K562 (cell line): Measurements from ENCODE around the gene ST3GAL3. TPM values are rescaled to one million over a fixed set of nuclear protein-coding genes. Genes with fewer than 3 reads are reported as not detected.

Experiments
- ARID2 ChIP-seq: fragments of 450-650 bp; IDR thresholded peaks from 2 replicates; pipeline ENCODE4 v1.6.1; 2017; ENCODE audit warnings: antibody characterized with exemption, mild to moderate bottlenecking
- ATF7 ChIP-seq: fragments of 450-650 bp; IDR thresholded peaks from 2 replicates; pipeline ENCODE4 v1.7.1; 2014; ENCODE audit warnings: mild to moderate bottlenecking, moderate library complexity
- BRF1 ChIP-seq: IDR thresholded peaks from 3 replicates; pipeline ENCODE4 v1.6.1; 2011; ENCODE audit warnings: borderline replicate concordance, mild to moderate bottlenecking; ENCODE audit not compliant: insufficient read length; ENCODE audit errors: extremely low read depth
- CHD2 ChIP-seq: IDR thresholded peaks from 2 replicates; pipeline ENCODE4 v1.6.1; 2011; ENCODE audit warnings: low read depth, low read length
- GABPB2 ChIP-seq: fragments of 250-450 bp; sonication (Bioruptor Pico); conservative IDR thresholded peaks from 2 replicates; pipeline ENCODE4 v1.5.1; 2021; ENCODE audit warnings: mild to moderate bottlenecking
- GTF2E2 ChIP-seq: fragments of 200-800 bp; sonication (Bioruptor generic); IDR thresholded peaks from 2 replicates; pipeline ENCODE4 v1.6.1; 2016; ENCODE audit warnings: missing genetic modification characterization, missing compliant biosample characterization
- HOXB6 ChIP-seq: fragments of 250-450 bp; sonication (Bioruptor Pico); IDR thresholded peaks from 2 replicates; pipeline ENCODE4 v1.5.1; 2022; ENCODE audit warnings: mild to moderate bottlenecking, borderline replicate concordance
- KLF13 ChIP-seq: fragments of 450-650 bp; IDR thresholded peaks from 2 replicates; pipeline ENCODE4 v1.6.1; 2016; ENCODE audit warnings: missing genetic modification characterization, low read depth, mild to moderate bottlenecking, missing compliant biosample characterization, moderate library complexity, borderline replicate concordance
- MTA3 ChIP-seq: fragments of 450-650 bp; formaldehyde crosslinking; IDR thresholded peaks from 2 replicates; pipeline ENCODE4 v1.6.1; 2017; ENCODE audit warnings: mild to moderate bottlenecking, borderline replicate concordance
- MYNN ChIP-seq, 2 experiments: sonication (generic); formaldehyde crosslinking in 1 of 2; IDR thresholded peaks; 2 replicates each; pipeline versions ENCODE4 v1.5.0 to v1.6.1; 2016 to 2020; ENCODE audit warnings: antibody characterized with exemption in 1 of 2, missing genetic modification reagents in 1 of 2
- NFATC3 ChIP-seq: fragments of 450-650 bp; IDR thresholded peaks from 2 replicates; pipeline ENCODE4 v1.6.1; 2017; ENCODE audit warnings: mild to moderate bottlenecking
- NFIC ChIP-seq: fragments of 450-650 bp; IDR thresholded peaks from 2 replicates; pipeline ENCODE4 v1.6.1; 2017; ENCODE audit warnings: mild to moderate bottlenecking, inconsistent platforms
- SAFB ChIP-seq: fragments of 200-400 bp; formaldehyde crosslinking; IDR thresholded peaks from 2 replicates; pipeline ENCODE4 v1.6.1; 2017; ENCODE audit warnings: low read depth, low read length, borderline replicate concordance
- SAP30 ChIP-seq: fragments of 200-600 bp; sonication (generic); IDR thresholded peaks from 2 replicates; pipeline ENCODE4 v1.6.1; 2012; ENCODE audit warnings: borderline replicate concordance, low read depth, mild to moderate bottlenecking, moderate library complexity, low read length, control low read depth, inconsistent platforms; ENCODE audit not compliant: insufficient read depth, poor library complexity, severe bottlenecking
- ZBED1 ChIP-seq: IDR thresholded peaks from 2 replicates; pipeline ENCODE4 v1.6.1; 2014
- ZNF197 ChIP-seq: fragments of 200-800 bp; sonication (Bioruptor generic); IDR thresholded peaks from 2 replicates; pipeline ENCODE4 v1.6.1; 2016; ENCODE audit warnings: low read depth, missing genetic modification characterization, missing compliant biosample characterization
- ZNF696 ChIP-seq: fragments of 250-450 bp; sonication (Bioruptor Pico); conservative IDR thresholded peaks from 2 replicates; pipeline ENCODE4 v1.4.0; 2020; ENCODE audit warnings: mild to moderate bottlenecking, moderate library complexity
- ZNF766 ChIP-seq: fragments of 200-800 bp; sonication (Bioruptor generic); conservative IDR thresholded peaks from 2 replicates; pipeline ENCODE4 v1.6.1; 2016; ENCODE audit warnings: missing genetic modification characterization, missing compliant biosample characterization
- polyA plus RNA-seq, 8 experiments: library from polyadenylated mRNA; depleted of rRNA in 4 of 8; stranded (reverse) in 5 of 8; unstranded in 3 of 8; fragments of >200 nt; fragmentation: Nextera tagmentation in 2 of 8; fragmentation: Illumina TruSeq in 1 of 8; extraction: Ambion mirVana in 2 of 8; extraction: Trizol in 1 of 8; gene quantifications; 2 replicates each; pipeline versions ENCODE4 v1.2.1 to v1.2.3, GENCODE V29; 2011 to 2014; ENCODE audit warnings: inconsistent platforms in 1 of 8, missing spikeins in 1 of 8
- total RNA-seq, 7 experiments: library from RNA; depleted of rRNA in 6 of 7; stranded (reverse); fragments of >200 nt in 6 of 7; fragmentation: Illumina TruSeq in 2 of 7; extraction: Trizol in 2 of 7; gene quantifications; 2 replicates each; pipeline versions ENCODE4 v1.2.1 to v1.2.3, GENCODE V29; 2011 to 2021; ENCODE audit warnings: low replicate concordance in 1 of 7
- TF ChIP-seq, protein P1 (sequence below): fragments of 450-650 bp; IDR thresholded peaks from 2 replicates; pipeline ENCODE4 v1.6.1; 2016; ENCODE audit warnings: low read depth, mild to moderate bottlenecking, moderate library complexity
- TF ChIP-seq, protein P2 (sequence below): fragments of 450-650 bp; IDR thresholded peaks from 2 replicates; pipeline ENCODE4 v1.6.1; 2014; ENCODE audit warnings: low read depth, mild to moderate bottlenecking, moderate library complexity, borderline replicate concordance
- TF ChIP-seq, protein P3 (sequence below): fragments of 250-450 bp; sonication (Bioruptor Pico); IDR thresholded peaks from 2 replicates; pipeline ENCODE4 v1.8.0; 2021; ENCODE audit warnings: borderline replicate concordance, mild to moderate bottlenecking, moderate library complexity; ENCODE audit not compliant: poor library complexity, severe bottlenecking
- TF ChIP-seq, protein P4 (sequence below): fragments of 450-650 bp; IDR thresholded peaks from 2 replicates; pipeline ENCODE4 v1.6.1; 2017; ENCODE audit warnings: mild to moderate bottlenecking, moderate library complexity
- TF ChIP-seq, protein P5 (sequence below): sonication (generic); formaldehyde crosslinking; IDR thresholded peaks from 2 replicates; pipeline ENCODE4 v1.8.1; 2022; ENCODE audit warnings: missing genetic modification reagents

The ST3GAL3 gene
- total and polyA plus RNA-seq, 9 of the 15 experiments (the other 6 are each of a cell fraction or from before 2014, with no cell fraction given) = 1.2 to 18.9 (median 11.0) TPM

DNA sequence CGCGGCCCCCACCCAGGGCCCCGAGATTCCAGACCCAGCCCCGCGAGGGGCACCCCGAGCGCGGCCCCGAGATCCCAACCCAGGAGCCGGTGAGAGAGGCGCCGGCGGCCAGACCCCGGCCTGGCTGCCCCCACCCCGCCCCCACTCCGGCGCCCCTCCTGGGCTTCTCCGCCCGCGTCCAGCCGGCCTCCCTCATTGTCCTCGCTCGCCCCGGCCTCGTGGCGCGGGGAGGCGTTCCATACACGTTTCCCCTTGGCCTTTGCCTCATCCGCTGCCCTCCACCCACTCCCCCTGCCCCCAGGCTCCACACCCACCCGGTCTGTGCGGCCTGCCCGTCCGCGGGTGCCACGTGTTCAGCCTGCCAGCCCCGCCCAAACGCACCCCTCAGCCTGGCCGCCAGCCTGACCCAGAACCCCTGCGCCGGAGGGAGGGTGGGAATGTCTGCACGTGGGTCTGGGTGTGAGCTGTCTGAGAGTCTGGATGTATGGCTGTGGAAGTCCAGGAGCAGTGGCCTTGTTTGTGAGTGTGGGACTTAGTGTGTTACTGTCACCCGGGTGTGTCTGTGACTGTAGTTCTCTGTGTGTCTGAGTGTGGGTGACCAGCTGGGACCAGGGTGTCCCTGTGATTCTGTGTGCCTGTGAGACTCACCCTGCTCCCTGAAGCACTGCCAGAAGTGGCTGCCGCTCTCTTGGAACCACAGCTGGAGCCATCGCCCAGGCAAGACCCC lies 272.4 kb downstream of the ST3GAL3 start (continued):
- TF ChIP-seq, protein P1, sequence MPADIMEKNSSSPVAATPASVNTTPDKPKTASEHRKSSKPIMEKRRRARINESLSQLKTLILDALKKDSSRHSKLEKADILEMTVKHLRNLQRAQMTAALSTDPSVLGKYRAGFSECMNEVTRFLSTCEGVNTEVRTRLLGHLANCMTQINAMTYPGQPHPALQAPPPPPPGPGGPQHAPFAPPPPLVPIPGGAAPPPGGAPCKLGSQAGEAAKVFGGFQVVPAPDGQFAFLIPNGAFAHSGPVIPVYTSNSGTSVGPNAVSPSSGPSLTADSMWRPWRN = no peak
- no peak for TF ChIP-seq ZNF766 (CRISPR knock-in tag)
- TF ChIP-seq, protein P2, sequence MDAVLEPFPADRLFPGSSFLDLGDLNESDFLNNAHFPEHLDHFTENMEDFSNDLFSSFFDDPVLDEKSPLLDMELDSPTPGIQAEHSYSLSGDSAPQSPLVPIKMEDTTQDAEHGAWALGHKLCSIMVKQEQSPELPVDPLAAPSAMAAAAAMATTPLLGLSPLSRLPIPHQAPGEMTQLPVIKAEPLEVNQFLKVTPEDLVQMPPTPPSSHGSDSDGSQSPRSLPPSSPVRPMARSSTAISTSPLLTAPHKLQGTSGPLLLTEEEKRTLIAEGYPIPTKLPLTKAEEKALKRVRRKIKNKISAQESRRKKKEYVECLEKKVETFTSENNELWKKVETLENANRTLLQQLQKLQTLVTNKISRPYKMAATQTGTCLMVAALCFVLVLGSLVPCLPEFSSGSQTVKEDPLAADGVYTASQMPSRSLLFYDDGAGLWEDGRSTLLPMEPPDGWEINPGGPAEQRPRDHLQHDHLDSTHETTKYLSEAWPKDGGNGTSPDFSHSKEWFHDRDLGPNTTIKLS = peak; percentile 50; the same call in 1 of the 2 replicates
- TF ChIP-seq, protein P3, sequence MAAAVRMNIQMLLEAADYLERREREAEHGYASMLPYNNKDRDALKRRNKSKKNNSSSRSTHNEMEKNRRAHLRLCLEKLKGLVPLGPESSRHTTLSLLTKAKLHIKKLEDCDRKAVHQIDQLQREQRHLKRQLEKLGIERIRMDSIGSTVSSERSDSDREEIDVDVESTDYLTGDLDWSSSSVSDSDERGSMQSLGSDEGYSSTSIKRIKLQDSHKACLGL (CRISPR knock-in tag) = peak; percentile 40
- TF ChIP-seq MYNN (IDR thresholded peaks at IDR 0.05) = 0 out of 2 replicates have a peak, but pooled peaks have one; percentile 8
- TF ChIP-seq MYNN (CRISPR knock-in tag; IDR thresholded peaks at IDR 0.05) = no peak
- TF ChIP-seq NFATC3 = no peak
- TF ChIP-seq ZNF696 (CRISPR knock-in tag) = no peak
- TF ChIP-seq SAP30 = peak; percentile 90
- TF ChIP-seq NFIC = peak; percentile 45; the same call in 1 of the 2 replicates
- TF ChIP-seq KLF13 (tag) = peak; percentile 35
- no peak for TF ChIP-seq CHD2
- TF ChIP-seq GTF2E2 (tag) = no peak
- no peak for TF ChIP-seq MTA3
- TF ChIP-seq, protein P4, sequence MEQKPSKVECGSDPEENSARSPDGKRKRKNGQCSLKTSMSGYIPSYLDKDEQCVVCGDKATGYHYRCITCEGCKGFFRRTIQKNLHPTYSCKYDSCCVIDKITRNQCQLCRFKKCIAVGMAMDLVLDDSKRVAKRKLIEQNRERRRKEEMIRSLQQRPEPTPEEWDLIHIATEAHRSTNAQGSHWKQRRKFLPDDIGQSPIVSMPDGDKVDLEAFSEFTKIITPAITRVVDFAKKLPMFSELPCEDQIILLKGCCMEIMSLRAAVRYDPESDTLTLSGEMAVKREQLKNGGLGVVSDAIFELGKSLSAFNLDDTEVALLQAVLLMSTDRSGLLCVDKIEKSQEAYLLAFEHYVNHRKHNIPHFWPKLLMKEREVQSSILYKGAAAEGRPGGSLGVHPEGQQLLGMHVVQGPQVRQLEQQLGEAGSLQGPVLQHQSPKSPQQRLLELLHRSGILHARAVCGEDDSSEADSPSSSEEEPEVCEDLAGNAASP = no peak
- TF ChIP-seq ATF7 = no peak
- TF ChIP-seq, protein P5, sequence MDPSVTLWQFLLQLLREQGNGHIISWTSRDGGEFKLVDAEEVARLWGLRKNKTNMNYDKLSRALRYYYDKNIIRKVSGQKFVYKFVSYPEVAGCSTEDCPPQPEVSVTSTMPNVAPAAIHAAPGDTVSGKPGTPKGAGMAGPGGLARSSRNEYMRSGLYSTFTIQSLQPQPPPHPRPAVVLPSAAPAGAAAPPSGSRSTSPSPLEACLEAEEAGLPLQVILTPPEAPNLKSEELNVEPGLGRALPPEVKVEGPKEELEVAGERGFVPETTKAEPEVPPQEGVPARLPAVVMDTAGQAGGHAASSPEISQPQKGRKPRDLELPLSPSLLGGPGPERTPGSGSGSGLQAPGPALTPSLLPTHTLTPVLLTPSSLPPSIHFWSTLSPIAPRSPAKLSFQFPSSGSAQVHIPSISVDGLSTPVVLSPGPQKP (CRISPR knock-in tag) = no peak
- TF ChIP-seq ZNF197 (CRISPR knock-in tag) = no peak
- no peak for TF ChIP-seq ARID2
- TF ChIP-seq ZBED1 = no peak
- peak; percentile 34; the same call in 1 of the 2 replicates for TF ChIP-seq SAFB
- no peak for TF ChIP-seq GABPB2
- TF ChIP-seq BRF1 = no peak
- TF ChIP-seq HOXB6 (CRISPR knock-in tag) = no peak
